HepG2 (cell line): ENCODE measurements around the gene GOT1. TPM values are rescaled to one million over a fixed set of nuclear protein-coding genes. Genes with fewer than 3 reads are reported as not detected.

Source experiments
- ATAC-seq: fragments of 200-7000 bp; cut with Tn5 transposase; 3 replicates; pipeline ENCODE4 v1.9.1; 2020; ENCODE audit warnings: mild to moderate bottlenecking, moderate library complexity
- BruUV-seq: library from RNA; stranded (reverse); fragments of 400-500 nt; replicated peaks from 2 replicates; lab custom pipeline; 2021; lab: Mats Ljungman, UMichigan
- CTCF ChIA-PET: fragments of 300-600 bp; formaldehyde crosslinking; extraction: SDS; loops from one replicate; lab custom pipeline; 2021; ENCODE audit warnings: low total read pairs, inconsistent platforms, low intra/inter-chr PET ratio; lab: Yijun Ruan, JAX
- POLR2A ChIA-PET: fragments of 350-600 bp; sonication (Branson Sonifier 250); formaldehyde crosslinking; loops from one replicate; lab custom pipeline; 2020; ENCODE audit warnings: antibody characterized with exemption, inconsistent platforms; lab: Yijun Ruan, JAX
- DNase-seq: peaks from one replicate; pipeline ENCODE4 v3.0.0-alpha.2; 2015; ENCODE audit warnings: low spot score
- FAIRE-seq: peaks from 3 replicates; lab custom pipeline; 2011; peaks lifted over from hg19 to GRCh38; lab: Jason Lieb, UNC
- H2AFZ ChIP-seq: one replicate; pipeline ENCODE4 v1.6.1; 2011; ENCODE audit warnings: low read length, inconsistent platforms
- H3K27ac ChIP-seq: fragments of 300-600 bp; 3 replicates; pipeline ENCODE4 v1.8.0; 2011; ENCODE audit warnings: mixed run types, mild to moderate bottlenecking, mixed read lengths, low read length, inconsistent platforms; ENCODE audit not compliant: insufficient read depth; ENCODE audit errors: extremely low read length
- H3K27me3 ChIP-seq, 2 experiments: fragments of 200-600 bp in 1 of 2; 2 replicates in 1 of 2; 3 replicates in 1 of 2; pipeline versions ENCODE4 v1.6.0 to v1.8.0; 2011; ENCODE audit warnings: low read length in 2 of 2, mild to moderate bottlenecking in 2 of 2, moderate library complexity in 2 of 2, inconsistent platforms in 1 of 2; ENCODE audit not compliant: insufficient read depth in 2 of 2, control insufficient read depth in 1 of 2
- H3K36me3 ChIP-seq, 2 experiments: fragments of 200-600 bp in 1 of 2; replicated peaks in 1 of 2; 2 replicates in 1 of 2; 3 replicates in 1 of 2; pipeline versions ENCODE4 v1.5.1 to v1.8.0; 2011; ENCODE audit warnings: low read length in 2 of 2, inconsistent platforms in 1 of 2; ENCODE audit not compliant: insufficient read depth in 2 of 2, control insufficient read depth in 1 of 2
- H3K4me1 ChIP-seq: 2 replicates; pipeline ENCODE4 v1.5.1; 2012; ENCODE audit warnings: low read length, inconsistent platforms; ENCODE audit not compliant: insufficient read depth
- H3K4me2 ChIP-seq: 2 replicates; pipeline ENCODE4 v1.6.0; 2011; ENCODE audit warnings: low read depth, low read length, inconsistent platforms
- H3K4me3 ChIP-seq, 3 experiments: fragments of 200-600 bp in 1 of 3; sonication (generic), shearing (Covaris generic) in 1 of 3; replicated peaks in 1 of 3; 2 replicates each; pipeline ENCODE4 v1.5.1; 2011 to 2016; ENCODE audit warnings: low read length in 3 of 3, inconsistent platforms in 2 of 3, low read depth in 2 of 3, mild to moderate bottlenecking in 2 of 3, control low read depth in 1 of 3, mixed read lengths in 1 of 3; ENCODE audit not compliant: insufficient read depth in 1 of 3
- H3K79me2 ChIP-seq: one replicate; pipeline ENCODE4 v1.6.1; 2011; ENCODE audit warnings: low read length, inconsistent platforms; ENCODE audit not compliant: insufficient read depth
- H3K9ac ChIP-seq: 2 replicates; pipeline ENCODE4 v1.6.0; 2011; ENCODE audit warnings: mild to moderate bottlenecking, low read depth, low read length, inconsistent platforms; ENCODE audit not compliant: insufficient read depth
- H3K9me3 ChIP-seq: 2 replicates; pipeline ENCODE4 v1.5.1; 2012; ENCODE audit warnings: mild to moderate bottlenecking, low read length
- H4K20me1 ChIP-seq: 2 replicates; pipeline ENCODE4 v1.6.0; 2011; ENCODE audit warnings: inconsistent platforms, mild to moderate bottlenecking, low read length, moderate library complexity; ENCODE audit not compliant: insufficient read depth
- BCL6 ChIP-seq: IDR thresholded peaks from 2 replicates; pipeline ENCODE4 v1.6.1; 2016; ENCODE audit warnings: missing genetic modification reagents, missing compliant biosample characterization
- HBP1 ChIP-seq: IDR thresholded peaks from 2 replicates; pipeline ENCODE4 v1.6.1; 2016; ENCODE audit warnings: low read depth, control low read depth
- HHEX ChIP-seq: IDR thresholded peaks from 2 replicates; pipeline ENCODE4 v1.6.1; 2016; ENCODE audit warnings: control low read depth
- MAFF ChIP-seq: IDR thresholded peaks from 2 replicates; pipeline ENCODE4 v1.6.1; 2011; ENCODE audit warnings: low read depth, low read length, improper control_type of control experiment
- MAFK ChIP-seq, 2 experiments: IDR thresholded peaks in 1 of 2; conservative IDR thresholded peaks in 1 of 2; 2 replicates each; pipeline ENCODE4 v1.6.1; 2011; ENCODE audit warnings: improper control_type of control experiment in 2 of 2, low read length in 2 of 2
- NFIC ChIP-seq: IDR thresholded peaks from 2 replicates; pipeline ENCODE4 v1.6.1; 2012; ENCODE audit warnings: mild to moderate bottlenecking, low read length, inconsistent platforms
- NR2F1 ChIP-seq, 2 experiments: fragments of 450-650 bp in 1 of 2; formaldehyde crosslinking in 1 of 2; IDR thresholded peaks; 2 replicates each; pipeline versions ENCODE4 v1.5.0 to v1.6.1; 2016 to 2020; ENCODE audit warnings: mild to moderate bottlenecking in 1 of 2, missing compliant biosample characterization in 1 of 2, missing genetic modification reagents in 1 of 2, moderate library complexity in 1 of 2
- RAD21 ChIP-seq: fragments of 450-650 bp; formaldehyde crosslinking; IDR thresholded peaks from 2 replicates; pipeline ENCODE4 v1.5.0; 2020; ENCODE audit warnings: mild to moderate bottlenecking
- RARA ChIP-seq: IDR thresholded peaks from 2 replicates; pipeline ENCODE4 v1.6.1; 2016; ENCODE audit warnings: missing genetic modification reagents, missing compliant biosample characterization
- SMAD3 ChIP-seq: sonication (generic); formaldehyde crosslinking; IDR thresholded peaks from 2 replicates; pipeline ENCODE4 v1.4.0; 2020; ENCODE audit warnings: missing genetic modification reagents
- SMC3 ChIP-seq: IDR thresholded peaks from 2 replicates; pipeline ENCODE4 v1.6.1; 2011; ENCODE audit warnings: low read length, improper control_type of control experiment
- STAG1 ChIP-seq: sonication (generic); formaldehyde crosslinking; IDR thresholded peaks from 2 replicates; pipeline ENCODE4 v1.4.0; 2020; ENCODE audit warnings: missing genetic modification reagents
- TBL1XR1 ChIP-seq: fragments of 150-350 bp; IDR thresholded peaks from 2 replicates; pipeline ENCODE4 v1.6.1; 2014; ENCODE audit warnings: borderline replicate concordance, low read length; ENCODE audit not compliant: partially characterized antibody
- THAP11 ChIP-seq: IDR thresholded peaks from 2 replicates; pipeline ENCODE4 v1.6.1; 2016; ENCODE audit warnings: missing biosample characterization, missing genetic modification reagents
- U2AF1 ChIP-seq: fragments of 200-400 bp; formaldehyde crosslinking; optimal IDR thresholded peaks from 2 replicates; pipeline ENCODE3; 2017; ENCODE audit warnings: mild to moderate bottlenecking, low read depth, low read length
- ZNF121 ChIP-seq: sonication (generic); formaldehyde crosslinking; IDR thresholded peaks from 2 replicates; pipeline ENCODE4 v1.5.0; 2020; ENCODE audit warnings: mild to moderate bottlenecking, missing genetic modification reagents
- ZNF557 ChIP-seq: sonication (generic); formaldehyde crosslinking; IDR thresholded peaks from 2 replicates; pipeline ENCODE4 v1.4.0; 2020; ENCODE audit warnings: missing genetic modification reagents
- WGBS: methylation state at CpG from one replicate; pipeline ENCODE4 v1.1.6; 2017; ENCODE audit warnings: low lambda C conversion rate; 5-methylcytosine and 5-hydroxymethylcytosine counted together
- in situ Hi-C: cut with HindIII; loops from 2 replicates; pipeline ENCODE4 v1.10.0; 2017; ENCODE audit warnings: low pct_unique_long_range_greater_than_20kb; ENCODE audit not compliant: extremely low pct_ligation_motif_present
- intact Hi-C: fragments of 100-400 bp; cut with micrococcal nuclease; formaldehyde crosslinking; loops from one replicate; pipeline ENCODE4 v1.10.0; 2022; ENCODE audit not compliant: unreplicated experiment
- polyA plus RNA-seq, 8 experiments: library from polyadenylated mRNA; depleted of rRNA in 3 of 8; stranded (reverse) in 7 of 8; unstranded in 1 of 8; fragments of >200 nt; fragmentation: Illumina TruSeq in 4 of 8; extraction: Trizol in 4 of 8; gene quantifications; 2 replicates each; pipeline versions ENCODE4 v1.2.1 to v1.2.3, GENCODE V29; 2011 to 2016; ENCODE audit warnings: low read depth in 4 of 8, missing spikeins in 1 of 8, mixed read lengths in 1 of 8; ENCODE audit not compliant: insufficient read depth in 1 of 8
- total RNA-seq, 5 experiments: library from RNA; depleted of rRNA; stranded (reverse); fragments of >200 nt; fragmentation: Illumina TruSeq; extraction: Trizol; gene quantifications; 2 replicates each; pipeline ENCODE4 v1.2.3, GENCODE V29; 2016; ENCODE audit warnings: low read depth in 1 of 5
- TF ChIP-seq, protein P1 (sequence below): sonication (generic); formaldehyde crosslinking; IDR thresholded peaks from 2 replicates; pipeline ENCODE4 v1.4.0; 2020; ENCODE audit warnings: missing genetic modification reagents

Gene GOT1
- total and polyA plus RNA-seq, 2 of the 13 experiments (the other 11 are each of a cell fraction or from before 2014, with no cell fraction given), result 81.2 to 102 TPM

GRCh38 chr10:99438890-99439289 is 8.5 kb upstream of the GOT1 start:
- POLR2A ChIA-PET, result no interaction called here

GRCh38 chr10:99435986-99436638 is 5.7 kb upstream of the GOT1 start:
- no peaks in the 10 kb centered on the region; a peak in 1 of 5 replicates for H3K27me3 ChIP-seq
- WGBS, result 40% methylated on average over 5 of the region's 5 CpGs
- ChIA-PET POLR2A (interaction anchor here (0.8 to 2.2 kb wide), 3 partner anchors 14 to 184 kb away, joined by 3 to 6 read pairs (median 3); partner anchors contain the start of gene SLC25A28), CTCF (interaction anchor here (0.6 to 2.6 kb wide), 8 partner anchors 43 to 275 kb away, joined by 3 to 13 read pairs (median 7); no protein-coding TSS in a partner anchor)
- ATAC-seq (peak; percentile 73), FAIRE-seq (peak; percentile 72), DNase-seq (peak; percentile 48)
- peaks cover 14% of the 10 kb centered on the region for H3K79me2 ChIP-seq
- BruUV-seq, result no TSS peak
- H4K20me1 ChIP-seq, result no peaks in the 10 kb centered on the region; the same call in 1 of the 2 replicates
- no peak overlapping the region for H3K4me2 ChIP-seq
- no peaks in the 10 kb centered on the region for H3K9me3 ChIP-seq
- H3K4me1 ChIP-seq, result peaks cover 30% of the 10 kb centered on the region
- no peak overlapping the region for H2AFZ ChIP-seq
- no peak overlapping the region for H3K27ac ChIP-seq
- H3K4me3 ChIP-seq, result no peak overlapping the region
- no peaks in the 10 kb centered on the region; a peak in 1 of 5 replicates for H3K36me3 ChIP-seq
- intact Hi-C loops, result loop anchor here (1.0 to 5.0 kb wide), 4 partner anchors 112 to 276 kb away; no protein-coding TSS in a partner anchor
- in situ Hi-C loops, result loop anchor here (5.0 kb wide), 1 partner anchor 111 kb away; no protein-coding TSS in a partner anchor
- no peak overlapping the region for H3K9ac ChIP-seq
- TF ChIP-seq RARA (CRISPR knock-in tag) (peak; percentile 40; the same call in 1 of the 2 replicates), STAG1 (CRISPR knock-in tag) (peak; percentile 71), NFIC (no peak), TBL1XR1 (peak; percentile 28), BCL6 (CRISPR knock-in tag) (peak; percentile 96), NR2F1 (CRISPR knock-in tag; IDR thresholded peaks at IDR 0.05) (peak in 1 of 2 experiments; percentile 41; a peak in 1 of 4 replicates), RAD21 (CRISPR knock-in tag) (0 out of 2 replicates have a peak, but pooled peaks have one; percentile 40), SMAD3 (CRISPR knock-in tag) (no peak), ZNF121 (no peak), HBP1 (CRISPR knock-in tag) (no peak), HHEX (CRISPR knock-in tag) (peak; percentile 37; the same call in 1 of the 2 replicates), SMC3 (peak; percentile 66), THAP11 (no peak), U2AF1 (no peak), ZNF557 (no peak)
- TF ChIP-seq, protein P1, sequence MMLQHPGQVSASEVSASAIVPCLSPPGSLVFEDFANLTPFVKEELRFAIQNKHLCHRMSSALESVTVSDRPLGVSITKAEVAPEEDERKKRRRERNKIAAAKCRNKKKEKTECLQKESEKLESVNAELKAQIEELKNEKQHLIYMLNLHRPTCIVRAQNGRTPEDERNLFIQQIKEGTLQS, result no peak

More at GRCh38 chr10:99438890-99439289, 8.5 kb upstream of the GOT1 start:
- H3K27ac ChIP-seq, result no peak overlapping the region
- in situ Hi-C loops (loop anchor here (5.0 kb wide), 1 partner anchor 108 kb away; no protein-coding TSS in a partner anchor), intact Hi-C loops (loop anchor here (5.0 kb wide), 1 partner anchor 273 kb away; no protein-coding TSS in a partner anchor)
- ATAC-seq (no peak), DNase-seq (no peak), FAIRE-seq (no peak)
- no peaks in the 10 kb centered on the region for H3K9me3 ChIP-seq
- H3K4me2 ChIP-seq, result no peak overlapping the region
- no peaks in the 10 kb centered on the region; the same call in 1 of the 2 replicates for H4K20me1 ChIP-seq
- no peak overlapping the region for H3K4me3 ChIP-seq
- no peak overlapping the region for H3K9ac ChIP-seq
- CTCF ChIA-PET, result no interaction called here
- WGBS, result 94% methylated on average over 2 of the region's 2 CpGs
- no peaks in the 10 kb centered on the region for H3K79me2 ChIP-seq
- no TSS peak for BruUV-seq
- H3K36me3 ChIP-seq, result no peaks in the 10 kb centered on the region; a peak in 1 of 5 replicates
- H2AFZ ChIP-seq, result no peak overlapping the region
- no peaks in the 10 kb centered on the region for H3K27me3 ChIP-seq
- peak in 1 of 2 experiments; percentile 59; a peak in 2 of 4 replicates for TF ChIP-seq MAFK (conservative IDR thresholded peaks at IDR 0.05 in 1 of 2, IDR thresholded peaks at IDR 0.05 in 1 of 2; ENCODE audit: low read length in 2 of 2)
- no peak for TF ChIP-seq U2AF1
- peak; percentile 33; the same call in 1 of the 2 replicates for TF ChIP-seq MAFF
- peaks cover 12% of the 10 kb centered on the region; the same call in 1 of the 2 replicates for H3K4me1 ChIP-seq
